HG03378 (cell line): ENCODE data around the gene ABCB8.
"Not testable (repeated sequence)": the region's sequence is repeated elsewhere in the genome, so short reads cannot be mapped to it uniquely, and the experiment has no call there.

ENCODE experiments used
- ATAC-seq: cut with Tn5 transposase; IDR thresholded peaks from one replicate; pipeline ENCODE4 v1.9.1; 2021; ENCODE audit warnings: mild to moderate bottlenecking, moderate library complexity; ENCODE audit not compliant: unreplicated experiment

Gene ABCB8

GRCh38 chr7:151013733-151014497 is 14.3 kb upstream of the ABCB8 start:
- ATAC-seq: no peak

- ATAC-seq: no peak
Measured at GRCh38 chr7:151014950-151015349, 13.3 kb upstream of the ABCB8 start.

- ATAC-seq: no peak
Measured at GRCh38 chr7:151015967-151016366, 12.3 kb upstream of the ABCB8 start.

- ATAC-seq: no peak
Measured at GRCh38 chr7:151016505-151016904, 11.7 kb upstream of the ABCB8 start.

- ATAC-seq: no peak
Measured at GRCh38 chr7:151016942-151017341, 11.3 kb upstream of the ABCB8 start.

GRCh38 chr7:151017370-151017952 is 10.8 kb upstream of the ABCB8 start:
- no peak for ATAC-seq

- ATAC-seq: no peak
Measured at GRCh38 chr7:151017953-151018420, 10.3 kb upstream of the ABCB8 start.

GRCh38 chr7:151018421-151019129 is 9.7 kb upstream of the ABCB8 start:
- ATAC-seq: no peak

- ATAC-seq: no peak
Measured at GRCh38 chr7:151019130-151019447, 9.2 kb upstream of the ABCB8 start.

GRCh38 chr7:151020231-151020630 is 8.0 kb upstream of the ABCB8 start:
- no peak for ATAC-seq

GRCh38 chr7:151023232-151023631 is 5.0 kb upstream of the ABCB8 start:
- no peak for ATAC-seq

GRCh38 chr7:151024435-151025056 is 3.7 kb upstream of the ABCB8 start, which contains the start of gene ATG9B:
Gene ATG9B (minus strand): TSS chr7:151024494. CDS start chr7:151024423, 71 bp downstream.
- no peak for ATAC-seq

- ATAC-seq: no peak
Measured at GRCh38 chr7:151025924-151026671, 2.2 kb upstream of the ABCB8 start.

- not testable (repeated sequence) for ATAC-seq
Measured at GRCh38 chr7:151026771-151027727, 1.2 kb upstream of the ABCB8 start.

- not testable (repeated sequence) for ATAC-seq
Measured at GRCh38 chr7:151027728-151028130, 521 bp upstream of the ABCB8 start.

- no peak for ATAC-seq
Measured at GRCh38 chr7:151028948-151029501, 775 bp downstream of the ABCB8 start.

- ATAC-seq: no peak
Measured at GRCh38 chr7:151031011-151031410, 2.8 kb downstream of the ABCB8 start.

- ATAC-seq: no peak
Measured at GRCh38 chr7:151032936-151033863, 5.0 kb downstream of the ABCB8 start.
